Activated CD4-positive, alpha-beta T cell treated with anti-CD3 and anti-CD28 coated beads, Interleukin-2, Interleukin-4, amounts not matched to agents 100 ng/mL and 50 ng/mL, durations not matched to agents 16 hours and 8 hours (primary cell): ENCODE measurements around the gene KRT83.

Experiments
- DNase-seq: peaks from one replicate; pipeline ENCODE4 v3.0.0-alpha.2; 2020; ENCODE audit warnings: low spot score

KRT83 gene

DNA sequence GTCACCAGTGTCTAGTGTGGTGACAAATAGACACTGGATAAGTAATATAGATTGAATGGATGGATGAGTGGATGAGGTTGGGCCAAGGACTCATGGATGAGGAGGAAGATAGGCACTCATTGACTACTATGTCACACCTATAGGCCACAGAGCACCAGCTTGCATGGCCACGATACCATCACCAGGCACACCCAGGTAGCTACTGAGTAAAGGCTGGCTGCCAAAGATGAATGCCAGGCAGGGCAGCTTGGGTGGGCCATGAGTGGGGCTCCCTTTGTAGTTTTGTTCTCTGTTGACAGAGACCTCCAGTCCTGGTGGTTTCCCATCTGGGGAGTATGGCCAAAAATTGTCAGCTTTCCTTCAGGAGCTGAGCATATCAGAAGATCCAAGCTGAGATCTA, 11.2 kb upstream of the KRT83 start:
- DNase-seq: no peak

DNA sequence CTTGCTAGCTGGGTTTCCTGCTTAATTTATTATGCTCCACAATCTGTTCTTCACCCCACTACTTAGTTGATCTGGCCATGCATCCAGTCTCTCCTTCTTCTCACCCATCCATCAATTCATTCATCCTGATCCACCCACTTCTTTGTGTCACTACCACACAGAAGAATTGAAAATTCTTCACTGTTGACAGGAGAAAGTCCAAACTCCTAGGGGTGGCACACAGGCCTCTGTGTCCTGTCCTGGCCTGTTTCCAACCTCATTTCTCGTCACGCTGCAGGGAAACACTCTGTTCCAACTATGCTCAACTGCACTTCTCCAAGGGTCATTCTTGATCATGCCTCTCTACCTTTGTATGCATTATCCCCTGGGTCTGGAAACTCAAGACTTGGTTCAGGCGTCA, 10.6 kb upstream of the KRT83 start:
- DNase-seq: no peak

DNA sequence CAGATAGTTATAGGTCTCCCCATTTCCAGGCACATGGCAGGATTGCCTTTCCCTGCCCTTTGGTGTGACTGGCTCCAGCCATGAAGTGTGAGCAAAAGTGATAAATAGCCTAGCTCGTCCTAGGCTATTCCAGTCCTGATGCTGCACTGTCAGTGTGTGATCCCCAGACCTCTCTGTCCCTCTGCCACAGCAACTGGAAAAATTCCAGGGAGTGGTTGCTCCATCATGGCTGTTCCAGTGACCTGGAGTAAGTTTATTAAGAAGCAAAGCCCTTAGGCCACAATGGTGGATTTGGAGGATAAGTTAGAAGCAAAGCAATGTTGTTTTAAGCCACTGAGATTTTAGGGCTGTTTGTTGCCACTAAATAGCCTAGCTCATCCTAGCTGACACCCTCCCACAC, 9.8 kb upstream of the KRT83 start:
- DNase-seq: no peak

DNA sequence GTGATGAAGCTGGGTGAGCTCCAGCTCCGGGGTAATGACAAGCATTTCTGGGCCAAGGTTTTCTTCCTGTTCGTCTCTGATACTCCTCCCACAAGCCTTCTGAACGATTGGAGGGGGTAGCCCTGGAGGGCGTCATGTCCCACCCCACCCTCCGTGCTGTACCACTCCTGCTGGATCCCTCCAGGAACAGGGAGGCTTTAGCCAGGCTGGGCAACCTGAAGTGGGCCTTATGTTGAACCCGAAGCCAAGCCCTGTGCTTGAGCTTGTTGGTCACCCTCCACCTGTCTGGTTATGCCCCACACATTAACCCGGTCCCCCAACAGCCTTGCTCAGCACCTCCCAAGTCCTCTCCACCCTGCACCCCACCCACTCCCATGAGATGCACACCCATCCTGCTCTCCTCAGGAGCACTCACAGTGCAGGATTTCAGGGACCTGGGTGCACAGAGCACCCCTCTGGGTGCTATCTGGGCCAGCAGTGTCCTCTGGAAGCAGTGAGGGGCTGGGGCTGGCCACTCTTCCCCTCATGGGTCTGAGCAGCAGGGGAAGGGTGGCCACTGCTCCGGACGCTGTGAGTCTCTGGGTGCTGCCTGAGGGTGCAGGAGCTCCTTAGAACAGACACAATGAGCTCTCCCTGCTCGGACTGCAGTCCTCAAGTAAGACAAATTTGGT, 6.8 kb upstream of the KRT83 start:
- no peak for DNase-seq

DNA sequence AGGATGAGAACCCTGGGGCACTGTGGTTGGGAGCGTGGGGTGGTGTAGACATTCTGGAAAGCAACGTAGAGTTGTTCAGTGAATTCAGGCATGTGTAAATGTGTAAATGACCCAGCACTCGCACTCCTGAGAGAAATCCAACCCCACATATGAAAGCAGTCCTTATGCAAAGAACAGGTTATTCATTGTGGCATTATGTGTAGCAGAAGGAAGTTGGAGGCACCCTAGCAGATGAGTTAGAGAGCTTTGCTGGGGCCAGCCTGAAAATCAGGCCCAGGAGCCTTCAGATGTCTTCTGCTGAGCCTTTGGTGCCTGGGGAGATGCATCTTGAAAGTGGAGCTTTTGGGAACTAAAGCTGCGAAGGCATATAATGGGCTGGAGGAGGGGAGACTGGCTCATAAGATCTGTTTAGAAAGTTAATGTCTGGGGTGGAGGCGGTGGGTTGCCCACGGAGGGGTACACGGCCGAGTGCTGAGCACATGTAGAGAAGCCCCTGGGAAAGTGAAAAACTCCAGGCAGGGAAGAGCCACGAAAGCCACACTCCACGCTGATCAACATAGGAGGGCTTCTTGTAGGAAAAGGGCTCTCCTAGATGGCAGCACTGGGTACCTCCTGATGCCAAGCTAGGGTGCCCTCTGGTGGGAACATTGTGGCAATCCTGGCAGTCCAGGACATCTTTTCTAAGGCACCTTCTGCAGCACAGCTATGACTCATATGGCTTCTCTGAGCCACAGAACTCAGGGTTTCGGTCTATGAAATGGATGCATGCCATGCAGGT, 6.0 kb upstream of the KRT83 start:
- peak; percentile 90 for DNase-seq

DNA sequence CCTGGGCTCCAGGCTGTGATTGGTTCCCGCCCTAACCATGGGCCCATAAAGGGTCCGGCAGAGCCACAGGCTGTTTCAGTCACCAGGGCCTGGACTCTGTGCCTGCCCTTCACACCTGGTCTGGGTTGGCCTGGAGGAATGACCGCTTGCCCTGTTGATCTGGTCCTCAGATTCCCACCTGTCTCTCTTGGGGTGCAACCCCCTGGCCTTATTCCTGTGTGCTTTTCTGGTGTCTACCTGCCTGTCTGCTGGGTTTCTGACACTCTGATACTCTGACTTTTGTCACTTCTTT, 2.9 kb upstream of the KRT83 start:
- DNase-seq: no peak

DNA sequence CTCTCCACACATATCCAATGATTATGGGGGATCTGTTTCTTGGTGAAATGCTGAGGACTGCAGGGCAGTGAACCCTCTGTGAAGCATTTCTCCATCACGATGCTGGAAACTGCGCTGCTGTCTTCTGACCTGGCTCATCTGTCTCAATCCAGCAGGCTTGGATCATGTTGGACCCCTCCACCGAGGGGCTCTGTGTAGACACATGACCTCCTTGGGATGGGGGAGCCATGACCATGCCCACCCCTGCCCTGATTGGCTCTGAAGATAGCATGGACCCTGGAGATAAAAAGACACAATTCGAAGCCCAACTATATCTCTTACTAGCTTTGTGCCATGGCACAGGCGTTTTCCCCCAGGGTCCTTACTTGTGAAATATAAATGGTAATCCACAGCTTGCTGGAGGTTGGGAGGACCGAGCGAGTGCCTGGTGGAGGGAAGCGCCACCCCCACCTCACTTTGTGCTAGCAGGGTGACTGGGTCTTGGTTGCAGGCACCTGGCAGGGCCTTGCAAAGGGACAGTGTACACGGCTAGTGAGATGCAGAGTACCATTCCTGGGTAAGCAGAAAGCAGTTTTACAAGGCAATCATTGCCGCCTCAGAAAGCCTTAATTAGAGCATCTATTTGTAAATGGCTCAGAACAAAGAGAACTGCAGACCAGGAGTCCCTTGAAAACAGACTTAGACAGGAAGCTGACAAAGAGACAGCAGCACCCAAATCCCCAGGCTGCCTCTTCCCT, 2.4 kb upstream of the KRT83 start:
- DNase-seq: no peak

DNA sequence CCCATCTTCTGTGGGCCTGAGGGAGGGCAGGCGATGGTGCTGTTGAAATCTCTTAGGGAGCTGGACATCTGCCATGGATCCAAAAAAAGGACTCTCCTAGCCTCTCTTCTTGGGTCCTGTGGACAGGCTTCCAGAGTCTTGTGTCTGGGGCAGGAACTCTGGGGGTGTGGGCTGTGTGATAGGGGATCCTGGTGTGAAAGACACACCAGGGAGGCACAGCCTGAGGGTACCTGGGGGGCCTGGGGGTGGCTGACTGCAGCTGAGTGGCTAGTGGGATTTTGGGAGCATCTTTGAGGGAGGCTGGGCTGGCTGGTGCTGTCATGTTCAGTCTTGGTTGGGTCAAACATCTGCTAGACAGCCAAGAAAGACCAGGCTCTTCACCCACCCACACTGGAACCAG, 1.8 kb upstream of the KRT83 start:
- DNase-seq: no peak

DNA sequence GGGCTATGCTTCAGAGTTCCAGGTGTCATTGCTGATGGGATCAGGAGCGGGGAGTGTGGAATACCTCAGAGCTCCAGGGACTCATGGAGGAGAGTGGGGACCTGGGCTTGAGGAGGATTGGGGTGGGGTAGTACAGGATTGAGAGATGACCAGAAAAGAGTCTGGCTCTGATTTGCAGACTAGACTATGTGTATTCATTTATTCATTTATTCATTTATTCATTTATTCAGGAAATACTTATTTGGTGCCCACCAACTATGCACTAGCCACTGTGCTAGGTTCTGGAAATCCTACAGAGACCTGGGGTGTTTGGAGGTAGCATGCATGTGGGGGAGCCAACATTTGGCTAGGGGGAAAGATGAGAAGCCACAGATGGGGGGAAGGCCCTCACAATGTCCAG, 871 bp upstream of the KRT83 start:
- DNase-seq: no peak

DNA sequence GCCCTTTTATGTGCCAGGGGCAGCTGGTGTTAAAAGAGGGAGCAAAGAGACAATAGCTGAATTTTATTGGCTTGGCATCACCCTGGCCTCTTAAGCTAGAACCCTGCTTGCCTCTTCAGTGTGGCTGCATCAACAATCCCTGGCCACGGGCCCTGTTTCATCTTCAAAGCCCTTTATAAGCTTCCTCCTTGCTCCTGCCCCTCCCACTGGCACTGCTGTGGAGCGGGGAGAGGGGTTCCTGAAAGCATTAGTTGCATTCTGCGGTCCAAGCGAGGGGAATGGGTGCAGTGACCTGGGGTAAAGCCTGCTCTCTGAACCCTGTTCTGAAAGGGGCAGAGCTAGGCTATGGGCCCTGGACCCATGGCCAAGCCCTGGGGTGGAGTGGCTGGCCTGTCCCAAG, 220 bp upstream of the KRT83 start:
- no peak for DNase-seq

DNA sequence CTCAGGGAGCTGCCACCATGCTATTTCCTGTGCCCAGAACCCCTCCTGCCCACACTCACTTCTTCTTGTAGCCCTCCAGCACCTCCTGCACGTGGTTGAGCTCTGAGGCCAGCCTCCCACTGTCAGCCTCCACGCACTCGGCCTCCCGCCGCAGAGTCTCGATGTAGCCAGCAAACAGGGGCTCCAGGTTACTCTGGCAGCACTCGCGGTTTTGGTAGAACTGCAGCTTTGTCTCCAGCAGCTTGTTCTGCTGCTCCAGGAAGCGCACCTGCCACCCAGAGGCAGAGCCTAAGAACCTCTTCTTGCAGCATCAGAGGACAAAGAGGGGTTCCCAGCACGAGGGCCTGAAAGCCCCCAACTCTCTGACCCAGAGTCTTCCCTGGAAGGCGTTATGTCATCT, 2.1 kb downstream of the KRT83 start:
- DNase-seq: no peak

DNA sequence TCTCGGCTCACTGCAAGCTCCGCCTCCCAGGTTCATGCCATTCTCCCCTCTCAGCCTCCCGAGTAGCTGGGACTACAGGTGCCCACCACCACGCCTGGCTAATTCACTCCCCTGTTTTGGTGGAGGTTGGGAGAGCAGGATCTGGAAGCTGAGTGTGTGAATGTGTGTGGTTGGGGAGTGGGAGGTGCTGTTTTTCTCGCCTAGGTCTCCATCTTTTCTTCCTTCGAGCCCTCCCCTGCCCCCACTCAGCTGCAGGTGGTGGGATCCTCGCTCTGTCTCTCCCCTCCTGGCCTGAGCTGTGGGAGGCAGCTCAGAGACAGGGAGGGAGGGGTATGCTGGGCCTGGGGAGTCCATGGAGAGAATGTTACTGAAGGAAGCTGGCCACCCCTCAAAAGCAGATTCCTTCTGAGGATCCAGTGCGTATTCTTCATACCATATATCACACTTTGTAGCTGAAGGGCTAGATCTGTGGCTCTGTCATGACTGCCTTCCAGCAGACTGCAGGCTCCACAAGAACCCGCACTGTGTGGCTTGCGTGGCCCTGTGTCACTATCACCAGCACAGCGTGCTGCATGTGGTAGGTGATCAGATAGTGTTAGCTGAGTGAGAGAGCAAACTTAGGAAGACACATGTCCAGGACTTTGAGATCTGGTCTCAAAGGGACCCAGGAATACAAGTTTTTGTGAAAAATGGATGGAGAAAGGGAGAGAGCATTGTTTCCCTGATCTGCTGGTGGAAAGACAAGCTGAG, 2.8 kb downstream of the KRT83 start:
- DNase-seq: no peak

DNA sequence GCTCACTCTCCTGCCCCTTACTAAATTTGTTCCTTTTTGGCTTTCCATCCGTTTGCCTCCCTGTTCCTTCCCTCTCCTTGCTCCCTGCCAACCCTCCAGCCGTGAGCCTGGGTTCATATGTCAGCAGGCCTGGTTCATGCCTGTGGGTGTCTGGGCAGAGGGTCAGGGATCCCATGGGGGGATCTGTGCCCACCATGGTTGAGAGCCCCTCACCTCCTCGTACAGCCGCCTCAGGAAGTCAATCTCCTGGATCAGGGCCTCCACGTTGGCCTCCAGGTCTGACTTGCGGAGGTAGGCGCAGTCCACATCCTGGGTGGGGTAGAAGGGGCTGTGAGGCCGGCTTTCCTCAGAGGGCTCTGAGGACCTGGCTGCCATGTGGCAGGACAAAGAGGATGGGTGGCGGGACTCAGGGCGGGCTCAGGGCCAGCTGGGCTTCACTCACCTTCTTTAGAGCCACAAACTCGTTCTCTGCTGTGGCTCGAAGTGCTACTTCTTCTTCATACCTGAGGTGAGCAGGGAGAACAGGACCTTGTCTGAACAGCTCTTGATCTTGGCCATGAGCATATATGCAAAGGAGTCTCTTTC, 3.6 kb downstream of the KRT83 start:
- DNase-seq: no peak

DNA sequence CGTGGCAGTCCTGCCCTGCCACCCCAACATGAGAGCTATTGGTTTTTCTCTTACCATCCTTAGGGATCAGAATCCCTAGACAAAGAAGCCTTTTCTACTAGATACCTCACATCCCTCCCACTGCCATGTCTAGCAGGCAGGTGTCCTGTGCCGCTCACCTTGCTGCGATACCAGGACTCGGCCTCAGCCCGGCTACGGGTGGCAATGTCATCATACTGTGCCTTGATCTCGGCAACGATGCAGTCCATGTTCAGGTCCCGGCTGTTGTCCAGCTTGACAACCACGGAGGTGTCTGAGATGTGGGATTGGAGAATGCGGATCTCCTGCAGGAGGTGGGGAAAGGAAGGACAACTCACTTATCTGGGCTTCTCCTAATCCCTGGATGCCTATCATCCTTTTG, 4.5 kb downstream of the KRT83 start:
- DNase-seq: no peak

DNA sequence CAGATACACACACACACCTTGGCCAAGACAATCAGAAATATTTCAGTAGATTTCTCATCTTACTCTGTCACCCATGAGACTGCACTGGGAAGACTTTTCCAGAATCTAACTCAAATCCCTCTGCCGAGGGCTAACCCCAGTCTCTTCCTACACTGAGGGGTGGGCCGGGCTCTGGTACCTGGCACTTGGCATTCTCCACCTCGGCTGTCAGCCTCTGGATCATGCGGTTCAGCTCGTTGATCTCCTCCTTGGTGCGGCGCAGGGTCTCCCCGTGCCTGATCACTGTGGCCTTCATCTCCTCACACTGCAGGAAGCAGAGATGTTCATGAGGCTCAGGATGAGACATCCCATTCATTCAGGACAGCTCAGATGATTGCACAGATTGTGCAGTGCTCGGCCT, 4.9 kb downstream of the KRT83 start:
- no peak for DNase-seq

DNA sequence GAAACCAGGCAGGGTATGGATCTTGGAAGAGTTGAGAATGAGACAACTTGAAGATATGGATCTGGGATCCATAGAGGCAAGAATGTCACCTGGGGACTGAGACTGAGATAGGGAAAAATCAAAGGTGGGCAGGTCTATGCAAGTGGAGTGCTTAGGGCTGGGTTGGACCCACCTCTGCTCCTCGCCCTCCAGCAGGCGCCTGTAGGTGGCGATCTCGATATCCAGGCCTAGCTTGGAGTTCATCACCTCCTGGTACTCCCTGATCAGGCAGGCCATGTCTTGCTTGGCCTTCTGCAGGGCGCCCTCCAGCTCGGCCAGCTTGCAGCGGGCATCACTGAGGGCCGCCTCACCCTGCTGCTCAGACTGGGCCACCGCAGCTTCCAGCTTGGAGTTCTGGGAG, 5.5 kb downstream of the KRT83 start:
- DNase-seq: peak; percentile 23

DNA sequence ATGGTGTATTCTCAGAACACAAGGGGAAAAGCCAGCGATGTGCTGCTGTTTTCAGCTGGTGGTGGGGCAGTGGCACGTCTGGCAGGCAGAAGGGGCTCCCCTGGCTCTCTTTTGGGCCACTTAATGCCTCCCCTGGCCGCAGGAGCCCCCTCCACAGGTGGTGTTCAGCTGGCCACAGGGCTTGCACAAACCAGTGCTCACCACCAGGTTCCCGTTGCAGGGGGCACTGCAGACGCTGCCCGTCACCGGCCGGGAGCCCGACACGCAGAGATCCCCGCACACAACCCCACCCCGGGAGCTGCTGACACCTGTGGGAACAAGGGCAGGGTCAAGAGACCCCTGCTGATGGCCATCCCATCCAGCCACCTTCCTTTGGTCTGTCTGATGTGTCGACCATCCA, 6.7 kb downstream of the KRT83 start:
- DNase-seq: no peak

DNA sequence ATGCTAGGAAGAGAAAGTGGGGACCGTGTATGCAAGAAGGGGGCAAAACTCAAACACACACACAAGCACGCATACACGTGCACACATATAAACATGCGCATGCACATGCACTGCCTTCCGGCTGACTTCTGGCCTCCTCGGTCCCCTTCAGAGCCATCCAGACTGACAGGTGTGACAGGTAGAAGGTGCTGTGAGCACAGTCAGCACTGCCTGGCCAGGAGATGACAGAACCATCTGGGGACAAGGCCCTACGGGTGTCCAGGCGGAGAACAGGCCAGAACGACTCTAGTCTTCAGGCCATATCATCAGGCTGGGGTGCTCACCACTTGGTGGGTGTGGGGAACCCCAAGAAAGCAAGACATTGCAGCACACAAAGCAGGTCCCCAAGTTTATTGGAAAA, 7.3 kb downstream of the KRT83 start:
- no peak for DNase-seq

DNA sequence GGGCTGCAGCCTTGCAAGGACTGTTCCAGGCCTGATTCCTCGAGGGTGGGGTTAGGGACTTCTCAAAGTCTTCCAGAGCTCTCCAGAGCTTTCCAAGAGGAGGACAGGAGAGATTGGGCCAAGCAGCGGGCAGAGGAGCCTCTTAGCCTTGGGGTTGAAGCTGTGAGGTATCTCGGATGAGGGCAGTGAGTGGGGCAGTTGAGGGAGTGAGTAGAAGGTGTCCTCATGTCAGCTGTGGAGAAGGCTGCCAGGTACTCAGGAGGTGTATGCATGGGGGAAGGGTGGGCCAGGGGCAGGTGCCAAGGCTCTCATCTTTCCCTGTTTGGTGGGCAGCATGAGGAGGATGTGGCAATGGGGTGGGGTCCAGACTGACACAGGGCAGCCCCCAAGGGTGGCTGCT, 7.7 kb downstream of the KRT83 start:
- no peak for DNase-seq

DNA sequence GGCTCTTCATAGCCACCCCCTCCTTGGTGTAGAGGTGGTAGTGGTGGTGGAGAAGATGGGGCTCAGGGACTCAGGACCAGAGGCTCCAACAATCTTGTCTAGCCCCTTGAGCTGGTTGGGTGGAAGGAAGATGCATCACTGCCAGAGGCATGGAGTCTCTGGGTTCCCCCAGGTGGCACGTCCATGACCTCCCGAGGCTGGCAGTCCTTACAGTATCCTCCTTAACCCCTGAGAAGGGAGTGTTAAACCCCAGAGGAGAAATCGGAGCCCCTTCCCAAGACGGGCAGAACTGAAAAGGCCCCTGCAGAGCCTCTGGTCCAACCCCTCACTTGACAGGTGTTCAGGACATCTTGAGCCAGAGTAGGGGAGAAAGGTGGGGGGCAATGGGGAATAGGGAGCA, 9.1 kb downstream of the KRT83 start:
- no peak for DNase-seq

DNA sequence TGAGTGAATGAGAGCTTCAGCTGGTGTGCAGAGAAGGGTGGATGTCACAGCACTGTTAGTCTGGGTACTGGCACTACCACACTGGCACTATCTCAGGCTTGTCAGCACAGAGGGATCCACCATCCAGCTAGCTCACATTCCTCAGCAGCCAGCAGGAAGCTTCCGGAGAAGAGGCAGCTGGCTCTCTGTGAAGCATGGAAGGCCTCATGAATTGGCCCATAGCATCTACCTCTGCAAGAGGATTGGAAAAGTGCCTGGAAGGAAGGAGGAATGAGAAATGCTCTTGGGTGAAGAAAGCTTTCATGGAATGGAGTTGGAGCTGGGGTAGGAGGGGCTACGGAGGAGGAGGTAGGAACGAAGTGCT, 9.9 kb downstream of the KRT83 start:
- no peak for DNase-seq

DNA sequence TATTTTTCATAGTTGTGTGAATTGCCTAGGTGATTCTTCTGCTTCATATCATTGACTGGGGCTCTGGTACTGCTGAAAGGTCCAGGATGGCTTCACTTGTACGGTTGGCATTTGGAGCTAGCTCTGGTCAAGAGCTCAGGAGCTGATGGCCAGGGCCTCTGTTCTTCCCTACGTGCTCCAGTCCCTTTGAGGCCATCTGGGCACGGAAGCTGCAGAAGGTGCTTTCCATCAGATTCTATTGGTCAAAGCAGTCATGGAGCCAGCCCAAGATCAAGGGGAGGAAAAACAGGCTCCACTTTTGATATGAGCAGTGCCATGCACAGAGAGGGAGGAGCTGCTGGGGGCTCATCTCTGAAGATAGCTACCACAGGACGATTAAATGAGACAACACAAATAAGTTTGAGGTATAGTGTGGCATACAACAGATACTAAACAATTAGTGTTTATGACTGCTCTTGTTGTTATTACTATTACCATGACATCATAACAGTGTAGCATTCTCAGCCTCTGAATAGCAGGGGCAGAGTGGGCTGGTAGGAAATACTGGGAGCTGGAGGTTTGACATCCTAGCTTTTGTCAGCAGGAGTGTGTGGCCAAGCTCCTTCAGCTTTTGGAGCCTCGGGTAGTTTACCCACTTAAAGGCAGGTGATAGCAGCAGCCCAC, 10.4 kb downstream of the KRT83 start:
- no peak for DNase-seq
